ENCODE measurements around the gene CYB5R2.

Gene CYB5R2

DNA sequence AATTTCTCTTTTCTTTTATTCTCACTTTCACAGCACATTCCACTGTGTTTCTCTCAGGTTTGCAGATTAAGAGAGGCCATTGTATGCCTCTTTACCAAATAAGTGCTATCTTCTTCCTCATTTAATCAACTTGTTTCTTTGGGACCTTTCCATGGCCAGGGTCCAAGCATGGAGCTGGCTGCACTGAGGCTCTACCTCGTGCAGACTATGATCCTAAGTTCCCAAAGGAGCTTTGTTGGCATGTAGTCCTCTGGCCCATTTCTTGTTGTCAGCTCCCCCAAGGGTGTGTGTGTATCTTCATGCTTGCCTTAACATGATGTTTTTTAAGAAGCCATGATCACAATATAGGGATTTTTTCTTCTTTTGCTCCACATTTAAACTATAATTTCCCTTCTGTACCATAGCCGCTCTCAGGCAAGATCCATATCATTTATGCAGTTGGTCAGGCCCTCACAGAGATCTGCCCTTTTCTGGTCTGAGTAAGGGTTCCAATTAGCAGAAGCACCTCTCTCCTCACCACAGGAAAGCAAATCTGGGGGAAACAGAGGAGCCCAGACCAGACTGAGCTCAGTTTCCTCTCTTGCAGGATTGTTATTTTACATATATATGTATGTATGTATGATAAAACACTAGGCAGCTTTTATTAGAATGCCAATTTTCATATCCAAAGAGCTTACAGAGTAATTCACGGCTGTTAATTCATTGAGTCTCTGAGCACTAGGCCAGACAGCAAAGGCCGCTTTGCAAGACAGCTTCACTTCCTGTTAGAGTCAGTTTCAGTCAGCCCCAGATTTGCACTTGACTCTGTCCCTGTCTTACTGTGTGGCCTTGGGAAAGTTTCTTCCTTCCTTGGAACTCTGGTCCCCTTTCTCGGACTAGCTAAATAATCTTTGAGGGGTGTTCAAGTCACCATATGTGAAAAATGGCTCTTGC, 34.3 kb downstream of the CYB5R2 start:
- no peak for DNase-seq

GRCh38 chr11:7637447-7638157, 35.7 kb downstream of the CYB5R2 start:
- no peak for DNase-seq

- DNase-seq: no peak
Measured at GRCh38 chr11:7636350-7636749, 37.0 kb downstream of the CYB5R2 start.

DNA sequence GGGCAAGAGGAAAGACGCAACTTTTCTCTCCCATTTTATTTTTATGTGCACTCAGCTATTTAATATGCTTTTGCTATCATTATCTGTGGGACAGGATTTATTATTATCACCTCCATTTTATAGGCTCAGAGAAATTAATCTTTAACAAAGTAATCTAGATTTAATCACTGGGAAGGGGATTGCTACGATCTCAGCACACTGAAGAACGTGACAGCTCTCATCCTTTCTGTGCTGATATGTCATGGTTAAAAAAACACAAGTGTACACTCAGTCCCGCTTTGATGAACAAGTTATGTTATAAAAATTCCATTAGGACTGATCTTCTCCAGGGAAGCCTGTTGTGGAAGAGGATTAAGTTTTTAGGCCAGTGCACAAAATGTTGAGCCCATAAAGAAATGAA, 37.6 kb downstream of the CYB5R2 start:
- DNase-seq: no peak

- peak in 46 of 56 donors; percentile 4 to 91 (median 58) for DNase-seq
Measured at GRCh38 chr11:7635137-7635536, 38.2 kb downstream of the CYB5R2 start.

- DNase-seq: no peak
Measured at GRCh38 chr11:7632211-7632610, 41.1 kb downstream of the CYB5R2 start.

- DNase-seq: peak in 33 of 56 donors; percentile 7 to 69 (median 31)
Measured at GRCh38 chr11:7630002-7630401, 43.3 kb downstream of the CYB5R2 start.

DNA sequence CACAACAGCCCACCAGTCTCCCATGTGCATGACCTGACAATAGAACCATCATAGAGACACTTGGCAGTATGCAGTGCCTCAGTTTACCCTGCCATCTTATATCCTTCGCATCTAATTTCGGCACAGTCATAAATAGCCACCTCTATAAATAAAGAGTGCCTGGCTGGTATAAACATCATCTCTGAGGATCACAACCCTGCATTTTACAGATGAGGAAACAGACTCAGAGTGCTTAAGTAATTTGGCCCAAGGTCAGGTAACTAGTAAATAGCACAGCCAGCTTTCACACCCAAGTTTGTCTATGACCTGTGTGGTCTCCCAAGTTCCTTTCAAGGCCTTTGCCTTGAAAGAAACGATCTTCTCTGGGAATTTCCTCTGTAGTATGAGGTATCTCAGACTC, 44.6 kb downstream of the CYB5R2 start:
- DNase-seq: no peak

DNA sequence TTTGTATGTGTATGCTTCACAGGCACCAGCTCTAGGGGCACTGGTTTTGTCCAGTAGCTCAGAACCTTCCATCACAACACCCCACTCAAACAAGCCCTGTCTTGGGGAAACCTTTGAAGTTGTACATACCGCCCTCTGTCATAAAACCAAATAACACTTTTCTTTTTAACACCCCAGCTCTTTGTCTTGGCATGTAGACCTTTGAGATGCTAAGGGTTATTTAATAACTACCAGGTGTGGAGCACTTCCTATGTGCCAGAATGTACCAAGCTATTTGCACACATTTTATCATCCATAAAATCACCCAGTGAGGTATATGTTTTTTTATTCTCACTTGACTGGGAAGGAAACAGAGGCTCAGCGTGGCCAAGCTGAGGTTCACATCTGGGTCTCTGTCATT, 50.6 kb downstream of the CYB5R2 start:
- no peak for DNase-seq

GRCh38 chr11:7621554-7621953, 51.7 kb downstream of the CYB5R2 start:
- no peak for DNase-seq

- no peak for DNase-seq
Measured at GRCh38 chr11:7621090-7621489, 52.2 kb downstream of the CYB5R2 start.

- DNase-seq: no peak
Measured at GRCh38 chr11:7619322-7619721, 54.0 kb downstream of the CYB5R2 start.

DNA sequence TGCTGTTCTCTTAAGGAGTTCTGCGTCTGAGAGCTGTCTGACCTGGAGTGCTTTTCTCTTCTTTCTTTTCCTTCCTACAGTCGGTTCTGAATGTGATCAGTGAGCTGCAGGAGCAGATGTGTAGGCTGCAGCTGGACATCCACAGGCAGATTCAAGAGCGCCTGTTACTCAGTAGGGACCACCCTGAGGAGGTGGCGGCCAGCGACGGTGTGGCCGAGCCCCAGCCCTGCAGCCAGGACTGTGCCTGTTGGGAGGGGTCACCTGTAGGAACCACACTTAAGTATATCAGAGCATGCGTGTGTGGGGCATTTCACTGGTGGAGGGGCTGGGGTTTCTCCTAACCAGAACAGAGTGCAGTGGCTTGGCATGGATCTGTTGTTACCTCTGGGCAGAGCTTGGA, 56.3 kb downstream of the CYB5R2 start:
- DNase-seq: no peak

Data from amygdala (tissue), 56 donors.